ENCODE data around the gene ATP10A. TPM values are rescaled to one million over a fixed set of nuclear protein-coding genes. Genes with fewer than 3 reads are reported as not detected.

Gene ATP10A
- total RNA-seq, 1 experiment from 2014 or later = 2.1 TPM

GRCh38 chr15:25659251-25659650, 203.9 kb downstream of the ATP10A start (continued):
- TF ChIP-seq PRDM15 (CRISPR knock-in tag; IDR thresholded peaks at IDR 0.05) (no peak), FOXJ3 (CRISPR knock-in tag; IDR thresholded peaks at IDR 0.05; ENCODE audit: borderline replicate concordance) (no peak)

- Mint-ChIP-seq H3K9me3 (peaks cover 8% of the 10 kb centered on the region), H3K27ac (no peak overlapping the region), H3K4me3 (no peak overlapping the region), H3K27me3 (ENCODE audit: low read depth) (peaks cover 41% of the 10 kb centered on the region), H3K36me3 (peaks cover 3% of the 10 kb centered on the region), H3K4me1 (peaks cover 60% of the 10 kb centered on the region)
- no peak for ATAC-seq
- no peak for DNase-seq (ENCODE audit: low spot score)
- CTCF ChIA-PET = interaction anchor here (0.6 to 1.4 kb wide), 3 partner anchors 31 to 150 kb away, joined by 3 to 5 read pairs (median 3); no protein-coding TSS in a partner anchor
- POLR2A ChIA-PET = no interaction called here
- TF ChIP-seq ELF4 (CRISPR knock-in tag; IDR thresholded peaks at IDR 0.05; ENCODE audit: low read depth) (no peak), FOXJ3 (CRISPR knock-in tag; IDR thresholded peaks at IDR 0.05; ENCODE audit: borderline replicate concordance) (no peak), JUN (CRISPR knock-in tag; IDR thresholded peaks at IDR 0.05) (no peak), TCF7 (CRISPR knock-in tag; IDR thresholded peaks at IDR 0.05; ENCODE audit: low read depth) (no peak), MAX (CRISPR knock-in tag; IDR thresholded peaks at IDR 0.05) (no peak), NR2C2 (CRISPR knock-in tag; IDR thresholded peaks at IDR 0.05) (no peak), ZNF121 (CRISPR knock-in tag; IDR thresholded peaks at IDR 0.05) (no peak), IRF2 (CRISPR knock-in tag; IDR thresholded peaks at IDR 0.05; ENCODE audit: borderline replicate concordance, low read depth) (no peak), PRRX2 (CRISPR knock-in tag; IDR thresholded peaks at IDR 0.05) (no peak), HMGXB4 (CRISPR knock-in tag; IDR thresholded peaks at IDR 0.05) (no peak), KAT7 (CRISPR knock-in tag; IDR thresholded peaks at IDR 0.05; ENCODE audit: borderline replicate concordance) (no peak), GRHL2 (CRISPR knock-in tag; IDR thresholded peaks at IDR 0.05; ENCODE audit: insufficient replicate concordance, severe bottlenecking) (no peak), TEAD4 (CRISPR knock-in tag; IDR thresholded peaks at IDR 0.05) (no peak), ZMAT4 (CRISPR knock-in tag; IDR thresholded peaks at IDR 0.05) (no peak)
Observed at GRCh38 chr15:25658560-25658959, 204.6 kb downstream of the ATP10A start.

GRCh38 chr15:25655207-25655948, 207.7 kb downstream of the ATP10A start:
- Mint-ChIP-seq H3K36me3 (peaks cover 3% of the 10 kb centered on the region), H3K4me1 (peaks cover 41% of the 10 kb centered on the region), H3K27ac (peak overlapping the region; percentile 67; the same call in 1 of the 2 replicates), H3K4me3 (no peak overlapping the region; the same call in 1 of the 2 replicates), H3K9me3 (peaks cover 8% of the 10 kb centered on the region), H3K27me3 (ENCODE audit: low read depth) (peaks cover 63% of the 10 kb centered on the region)
- ChIA-PET POLR2A (interaction anchor here (0.6 kb wide), 1 partner anchor 216 kb away, joined by 3 read pairs; no protein-coding TSS in a partner anchor), CTCF (interaction anchor here (0.8 to 2.2 kb wide), 7 partner anchors 11 to 147 kb away, joined by 4 to 13 read pairs (median 6); no protein-coding TSS in a partner anchor)
- no peak for DNase-seq (ENCODE audit: low spot score)
- ATAC-seq = peak; percentile 57
- no peak for TF ChIP-seq SMAD3 (CRISPR knock-in tag; IDR thresholded peaks at IDR 0.05; ENCODE audit: borderline replicate concordance)
- no peak for TF ChIP-seq USF1 (CRISPR knock-in tag; IDR thresholded peaks at IDR 0.05)
- no peak for TF ChIP-seq MAX (CRISPR knock-in tag; IDR thresholded peaks at IDR 0.05)
- TF ChIP-seq FOXP1 (CRISPR knock-in tag; IDR thresholded peaks at IDR 0.05; ENCODE audit: borderline replicate concordance) = no peak
- no peak for TF ChIP-seq ZNF263 (CRISPR knock-in tag; IDR thresholded peaks at IDR 0.05; ENCODE audit: low read depth)
- no peak for TF ChIP-seq TEAD4 (CRISPR knock-in tag; IDR thresholded peaks at IDR 0.05)
- TF ChIP-seq IRF1 (CRISPR knock-in tag; IDR thresholded peaks at IDR 0.05) = no peak
- TF ChIP-seq ZNF425 (CRISPR knock-in tag; conservative IDR thresholded peaks at IDR 0.05) = no peak
- no peak for TF ChIP-seq ZNF423 (CRISPR knock-in tag; IDR thresholded peaks at IDR 0.05)

All from WTC11 (cell line).